ENCODE results near the gene SOWAHC.
"Not testable (repeated sequence)": the region's sequence is repeated elsewhere in the genome, so short reads cannot be mapped to it uniquely, and the experiment has no call there.

SOWAHC gene

GRCh38 chr2:109616184-109616583 lies 2.0 kb downstream of the SOWAHC start:
- no peak for DNase-seq

- no peak for DNase-seq
Observed at GRCh38 chr2:109619032-109619615, 5.0 kb downstream of the SOWAHC start.

- no peak for DNase-seq
Observed at GRCh38 chr2:109623297-109623696, 9.1 kb downstream of the SOWAHC start.

GRCh38 chr2:109623923-109624322 lies 9.8 kb downstream of the SOWAHC start:
- DNase-seq = no peak

- DNase-seq = no peak
Observed at GRCh38 chr2:109624339-109624738, 10.2 kb downstream of the SOWAHC start.

- not testable (repeated sequence) for DNase-seq
Observed at GRCh38 chr2:109628321-109628720, 14.2 kb downstream of the SOWAHC start.

GRCh38 chr2:109629867-109630266 lies 15.7 kb downstream of the SOWAHC start:
- no peak for DNase-seq

- DNase-seq = no peak
Observed at GRCh38 chr2:109630441-109631430, 16.6 kb downstream of the SOWAHC start.

GRCh38 chr2:109631741-109632140 lies 17.6 kb downstream of the SOWAHC start:
- no peak for DNase-seq

GRCh38 chr2:109632158-109632789 lies 18.1 kb downstream of the SOWAHC start:
- DNase-seq = no peak

GRCh38 chr2:109633284-109633961 lies 19.3 kb downstream of the SOWAHC start:
- DNase-seq = no peak

GRCh38 chr2:109635426-109636304 lies 21.5 kb downstream of the SOWAHC start:
- DNase-seq = no peak

- DNase-seq = no peak
Observed at GRCh38 chr2:109636317-109636716, 22.2 kb downstream of the SOWAHC start.

GRCh38 chr2:109637749-109638570 lies 23.8 kb downstream of the SOWAHC start:
- no peak for DNase-seq

GRCh38 chr2:109638795-109639194 lies 24.6 kb downstream of the SOWAHC start:
- no peak for DNase-seq

- not testable (repeated sequence) for DNase-seq
Observed at GRCh38 chr2:109640000-109640399, 25.8 kb downstream of the SOWAHC start.

GRCh38 chr2:109644571-109645275 lies 30.6 kb downstream of the SOWAHC start:
- DNase-seq = no peak

- no peak for DNase-seq
Observed at GRCh38 chr2:109645412-109646184, 31.4 kb downstream of the SOWAHC start.

GRCh38 chr2:109646961-109647360 lies 32.8 kb downstream of the SOWAHC start:
- DNase-seq = no peak

- no peak for DNase-seq
Observed at GRCh38 chr2:109647636-109648035, 33.5 kb downstream of the SOWAHC start.

All from NCI-H1436 (cell line).